ENCODE measurements around the gene KIFC3. TPM values are rescaled to one million over a fixed set of nuclear protein-coding genes. Genes with fewer than 3 reads are reported as not detected.

The KIFC3 gene
- total and polyA plus RNA-seq, 2 of the 13 experiments (the other 11 are each of a cell fraction or from before 2014, with no cell fraction given), result 42.1 to 45.3 TPM

DNA sequence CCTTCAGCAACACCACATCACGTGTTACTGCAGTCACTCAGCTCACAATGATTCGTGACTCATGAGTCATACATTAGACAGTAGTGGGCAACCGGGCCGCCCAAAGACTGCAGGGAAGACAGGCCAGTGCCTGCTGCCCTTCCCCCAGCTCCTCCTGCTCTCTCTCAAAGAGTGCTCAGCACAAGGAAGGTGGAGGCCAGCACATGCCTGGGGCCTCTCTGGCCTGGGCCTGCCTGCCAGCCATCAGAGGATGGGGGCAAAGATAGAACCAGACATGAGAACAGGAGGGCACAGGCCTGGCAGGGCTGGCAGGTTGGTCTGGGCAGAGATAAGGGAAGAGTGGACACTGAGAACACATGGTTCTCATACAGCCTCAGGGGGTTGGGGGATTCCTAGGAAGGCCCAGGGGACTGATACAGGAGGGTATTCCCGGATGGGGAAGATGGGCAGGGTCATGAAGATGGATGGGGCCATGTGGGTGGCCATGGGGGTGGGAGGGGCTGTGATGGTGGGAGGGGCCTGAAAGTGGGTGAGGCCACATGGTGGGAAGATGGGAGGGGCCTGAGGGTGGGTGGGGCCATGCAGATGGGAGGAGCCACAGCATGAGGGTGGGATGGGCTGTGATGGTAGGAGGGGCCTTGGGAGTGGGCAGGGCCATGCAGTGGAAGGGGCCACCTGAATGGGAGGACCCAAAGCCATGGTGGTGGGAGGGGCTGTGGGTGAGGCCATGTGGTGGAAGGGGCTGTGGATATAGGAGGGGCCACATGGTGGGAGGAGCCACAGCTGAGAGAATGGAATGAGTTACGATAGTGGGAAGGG lies 37.7 kb downstream of the KIFC3 start (continued):
- TF ChIP-seq, protein P1, sequence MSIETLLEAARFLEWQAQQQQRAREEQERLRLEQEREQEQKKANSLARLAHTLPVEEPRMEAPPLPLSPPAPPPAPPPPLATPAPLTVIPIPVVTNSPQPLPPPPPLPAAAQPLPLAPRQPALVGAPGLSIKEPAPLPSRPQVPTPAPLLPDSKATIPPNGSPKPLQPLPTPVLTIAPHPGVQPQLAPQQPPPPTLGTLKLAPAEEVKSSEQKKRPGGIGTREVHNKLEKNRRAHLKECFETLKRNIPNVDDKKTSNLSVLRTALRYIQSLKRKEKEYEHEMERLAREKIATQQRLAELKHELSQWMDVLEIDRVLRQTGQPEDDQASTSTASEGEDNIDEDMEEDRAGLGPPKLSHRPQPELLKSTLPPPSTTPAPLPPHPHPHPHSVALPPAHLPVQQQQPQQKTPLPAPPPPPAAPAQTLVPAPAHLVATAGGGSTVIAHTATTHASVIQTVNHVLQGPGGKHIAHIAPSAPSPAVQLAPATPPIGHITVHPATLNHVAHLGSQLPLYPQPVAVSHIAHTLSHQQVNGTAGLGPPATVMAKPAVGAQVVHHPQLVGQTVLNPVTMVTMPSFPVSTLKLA (IDR thresholded peaks at IDR 0.05), result 0 out of 2 replicates have a peak, but pooled peaks have one; percentile 10
- TF ChIP-seq ZNF343 (CRISPR knock-in tag; IDR thresholded peaks at IDR 0.05) (no peak), ZFP36 (IDR thresholded peaks at IDR 0.05; ENCODE audit: borderline replicate concordance, low read depth, low read length, partially characterized antibody) (no peak), TBL1XR1 (IDR thresholded peaks at IDR 0.05; ENCODE audit: borderline replicate concordance, low read length, partially characterized antibody) (no peak)

DNA sequence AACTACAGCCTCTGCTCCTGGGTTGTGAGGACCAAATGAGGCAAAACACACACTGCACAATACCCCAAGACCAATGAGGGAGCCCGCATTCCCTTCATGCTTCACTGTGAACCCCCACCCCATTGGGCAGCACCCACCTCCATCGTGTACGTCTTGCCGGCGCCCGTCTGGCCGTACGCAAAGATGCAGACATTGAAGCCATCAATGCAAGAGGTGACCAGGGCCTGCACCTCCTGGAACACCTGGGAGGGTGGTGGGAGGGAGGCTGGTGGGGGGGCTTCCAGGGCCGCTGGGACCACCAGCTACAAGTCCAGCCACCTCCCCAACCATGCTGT lies 38.3 kb downstream of the KIFC3 start:
- DNase-seq (ENCODE audit: low spot score), result no peak
- intact Hi-C loops (cut with micrococcal nuclease; ENCODE audit: unreplicated experiment) (no loop called here), in situ Hi-C loops (cut with HindIII; ENCODE audit: extremely low pct_ligation_motif_present, low pct_unique_long_range_greater_than_20kb) (no loop called here)
- Histone ChIP-seq H3K79me2 (ENCODE audit: insufficient read depth, low read length) (no peaks in the 10 kb centered on the region), H3K4me3 (replicated peaks in 1 of 3; ENCODE audit: insufficient read depth in 1 of 3, low read depth in 2 of 3, low read length in 3 of 3) (no peak overlapping the region), H4K20me1 (ENCODE audit: insufficient read depth, low read length) (no peaks in the 10 kb centered on the region), H3K9me3 (ENCODE audit: low read length) (no peaks in the 10 kb centered on the region), H3K36me3 (replicated peaks in 1 of 2; ENCODE audit: control insufficient read depth in 1 of 2, insufficient read depth in 2 of 2, low read length in 2 of 2) (peaks cover 23 to 55% of the 10 kb centered on the region in 2 experiments), H3K27ac (ENCODE audit: extremely low read length, insufficient read depth, low read length) (no peak overlapping the region), H3K27me3 (ENCODE audit: control insufficient read depth in 1 of 2, insufficient read depth in 2 of 2, low read length in 2 of 2) (no peaks in the 10 kb centered on the region), H3K9ac (ENCODE audit: insufficient read depth, low read depth, low read length) (no peak overlapping the region), H2AFZ (ENCODE audit: low read length) (no peak overlapping the region), H3K4me1 (ENCODE audit: insufficient read depth, low read length) (no peaks in the 10 kb centered on the region), H3K4me2 (ENCODE audit: low read depth, low read length) (no peak overlapping the region)
- BruUV-seq (replicated peaks), result no TSS peak
- WGBS (ENCODE audit: low lambda C conversion rate), result 95% methylated on average over 9 of the region's 9 CpGs
- CTCF ChIA-PET (ENCODE audit: low intra/inter-chr PET ratio, low total read pairs), result no interaction called here
- FAIRE-seq, result no peak
- no peak for ATAC-seq
- no peak for TF ChIP-seq SP5 (CRISPR knock-in tag; IDR thresholded peaks at IDR 0.05; ENCODE audit: borderline replicate concordance, low read depth)
- no peak for TF ChIP-seq ZBTB2 (CRISPR knock-in tag; IDR thresholded peaks at IDR 0.05; ENCODE audit: low read depth)
- TF ChIP-seq TOPORS (CRISPR knock-in tag; IDR thresholded peaks at IDR 0.05), result no peak
- TF ChIP-seq ZNF766 (CRISPR knock-in tag; IDR thresholded peaks at IDR 0.05; ENCODE audit: borderline replicate concordance), result no peak
- TF ChIP-seq GFI1 (CRISPR knock-in tag; IDR thresholded peaks at IDR 0.05; ENCODE audit: borderline replicate concordance), result no peak
- TF ChIP-seq SMYD3 (CRISPR knock-in tag; IDR thresholded peaks at IDR 0.05), result no peak
- no peak for TF ChIP-seq ZBTB14 (CRISPR knock-in tag; IDR thresholded peaks at IDR 0.05)
- TF ChIP-seq ZNF841 (CRISPR knock-in tag; IDR thresholded peaks at IDR 0.05; ENCODE audit: borderline replicate concordance), result no peak
- no peak for TF ChIP-seq ZNF207 (IDR thresholded peaks at IDR 0.05; ENCODE audit: borderline replicate concordance)
- no peak for TF ChIP-seq ZNF451 (CRISPR knock-in tag; IDR thresholded peaks at IDR 0.05)
- TF ChIP-seq SAP130 (CRISPR knock-in tag; IDR thresholded peaks at IDR 0.05; ENCODE audit: low read depth), result no peak
- TF ChIP-seq ZSCAN30 (CRISPR knock-in tag; IDR thresholded peaks at IDR 0.05), result no peak
- TF ChIP-seq ZNF143 (CRISPR knock-in tag; IDR thresholded peaks at IDR 0.05), result no peak
- POLR2A ChIA-PET, result interaction anchor here (1.5 kb wide), 1 partner anchor 18 kb away, joined by 5 read pairs; no protein-coding TSS in a partner anchor

Measured in HepG2 (cell line).